ENCODE data around the gene CAPZA1.

The CAPZA1 gene

DNA sequence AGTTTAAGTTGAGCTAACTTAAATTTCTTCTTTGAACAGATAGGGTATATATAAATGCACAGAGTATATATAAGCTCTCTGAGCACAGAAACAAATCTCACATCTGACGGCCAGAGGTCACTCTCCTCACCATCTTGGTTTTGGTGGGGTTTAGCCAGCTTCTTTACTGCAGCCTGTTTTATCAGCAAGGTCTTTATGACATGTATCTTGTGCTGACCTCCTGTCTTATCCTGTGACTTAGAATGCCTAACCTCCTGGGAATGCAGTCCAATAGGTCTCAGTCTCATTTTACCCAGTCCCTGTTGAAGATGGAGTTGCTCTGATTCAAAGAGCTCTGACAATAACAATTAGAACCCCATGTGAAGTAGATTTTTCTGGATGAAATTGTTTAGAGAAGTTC, 53.2 kb downstream of the CAPZA1 start:
- Histone ChIP-seq H3K27ac (no peak overlapping the region), H3K36me3 (replicated peaks) (peaks cover 38% of the 10 kb centered on the region)
- in situ Hi-C loops (cut with HindIII; ENCODE audit: low pct_ligation_motif_present, low sequenced_read_pairs) = no loop called here

DNA sequence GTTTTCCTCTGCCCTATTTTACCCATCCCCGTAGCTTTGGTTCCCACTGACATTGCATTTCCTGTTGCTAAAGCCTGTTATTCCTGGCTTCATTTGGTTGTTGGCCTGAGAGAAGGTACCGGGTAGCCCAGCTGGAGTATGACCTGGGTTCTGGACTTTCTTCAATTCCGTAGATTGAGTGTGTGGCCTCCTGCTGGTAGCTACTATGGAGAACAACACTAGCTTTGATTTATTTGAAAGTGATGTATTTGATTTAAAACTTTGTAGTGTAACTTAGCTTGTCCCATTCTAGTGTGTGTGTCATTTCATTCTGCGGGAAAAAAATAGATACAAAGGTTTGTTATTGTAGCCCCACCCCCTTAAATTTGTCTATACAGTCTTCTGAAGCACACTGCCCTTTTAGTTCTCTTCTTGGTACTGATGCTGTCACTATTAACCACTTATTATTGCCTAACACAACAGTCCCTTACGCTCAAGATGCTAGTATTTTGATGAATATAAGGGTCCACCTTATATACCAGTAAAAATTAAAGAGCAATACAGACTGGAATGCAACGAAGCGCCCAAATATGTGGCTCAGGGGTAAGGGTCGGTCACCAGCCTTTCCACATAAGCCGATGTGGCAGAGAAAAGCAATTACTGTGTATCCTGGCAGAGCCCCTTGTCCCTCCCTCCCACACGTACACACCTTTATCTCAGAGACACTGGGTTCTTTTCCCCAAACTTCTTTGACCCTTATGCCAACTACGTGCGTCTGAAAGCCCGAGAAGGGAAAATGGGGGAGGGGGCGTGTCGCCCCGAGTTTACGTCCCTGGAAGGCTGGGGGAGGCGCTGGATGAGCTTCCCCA, 54.2 kb downstream of the CAPZA1 start:
- TF ChIP-seq, protein P1, sequence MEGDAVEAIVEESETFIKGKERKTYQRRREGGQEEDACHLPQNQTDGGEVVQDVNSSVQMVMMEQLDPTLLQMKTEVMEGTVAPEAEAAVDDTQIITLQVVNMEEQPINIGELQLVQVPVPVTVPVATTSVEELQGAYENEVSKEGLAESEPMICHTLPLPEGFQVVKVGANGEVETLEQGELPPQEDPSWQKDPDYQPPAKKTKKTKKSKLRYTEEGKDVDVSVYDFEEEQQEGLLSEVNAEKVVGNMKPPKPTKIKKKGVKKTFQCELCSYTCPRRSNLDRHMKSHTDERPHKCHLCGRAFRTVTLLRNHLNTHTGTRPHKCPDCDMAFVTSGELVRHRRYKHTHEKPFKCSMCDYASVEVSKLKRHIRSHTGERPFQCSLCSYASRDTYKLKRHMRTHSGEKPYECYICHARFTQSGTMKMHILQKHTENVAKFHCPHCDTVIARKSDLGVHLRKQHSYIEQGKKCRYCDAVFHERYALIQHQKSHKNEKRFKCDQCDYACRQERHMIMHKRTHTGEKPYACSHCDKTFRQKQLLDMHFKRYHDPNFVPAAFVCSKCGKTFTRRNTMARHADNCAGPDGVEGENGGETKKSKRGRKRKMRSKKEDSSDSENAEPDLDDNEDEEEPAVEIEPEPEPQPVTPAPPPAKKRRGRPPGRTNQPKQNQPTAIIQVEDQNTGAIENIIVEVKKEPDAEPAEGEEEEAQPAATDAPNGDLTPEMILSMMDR (IDR thresholded peaks at IDR 0.05; ENCODE audit: low read depth, low read length, missing control alignments) = peak; percentile 75
- Histone ChIP-seq H3K27me3 (replicated peaks) (no peaks in the 10 kb centered on the region), H3K27ac (peak overlapping the region; percentile 58), H3K4me3 (ENCODE audit: low read depth, low read length) (peak overlapping the region; percentile 86), H3K36me3 (replicated peaks) (peaks cover 31% of the 10 kb centered on the region)
- peak; percentile 66 for DNase-seq
- in situ Hi-C loops (cut with HindIII; ENCODE audit: low pct_ligation_motif_present, low sequenced_read_pairs) = no loop called here

More for the DNA sequence above, 53.2 kb downstream of the CAPZA1 start:
- Histone ChIP-seq H3K27me3 (replicated peaks) (no peaks in the 10 kb centered on the region), H3K4me3 (ENCODE audit: low read depth, low read length) (no peak overlapping the region)
- DNase-seq = no peak
- TF ChIP-seq, protein P1 (IDR thresholded peaks at IDR 0.05; ENCODE audit: low read depth, low read length, missing control alignments) = no peak

DNA sequence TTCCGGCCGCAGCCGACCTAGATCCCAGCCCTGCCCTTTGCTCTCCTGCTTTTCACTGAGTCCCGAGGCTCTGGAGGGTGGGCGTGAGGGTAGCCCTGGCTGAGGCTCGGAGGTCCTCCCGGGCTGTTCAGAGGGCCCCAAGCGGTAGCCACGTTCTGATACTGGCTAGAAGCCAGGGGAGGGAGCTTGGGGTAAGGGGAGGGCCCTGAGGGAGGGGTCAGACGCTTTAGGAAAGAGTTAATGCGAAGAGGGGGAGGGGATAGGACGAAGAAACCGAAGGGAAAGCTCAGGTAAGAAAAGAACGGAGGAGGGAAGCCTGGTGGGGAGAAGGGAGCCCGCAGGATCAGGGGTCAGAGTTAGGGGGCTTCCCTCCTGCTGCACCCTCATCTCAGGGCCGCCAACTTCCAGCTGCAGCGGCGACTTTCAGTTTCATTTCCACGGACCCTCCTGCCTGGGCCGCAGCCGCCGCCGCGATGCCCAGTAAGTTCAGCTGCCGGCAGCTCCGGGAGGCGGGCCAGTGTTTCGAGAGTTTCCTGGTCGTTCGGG, 54.9 kb downstream of the CAPZA1 start, which contains the start of gene MOV10:
MOV10 (plus strand) TSS at position 220 of the 546 bp plus-strand sequence; CDS start at position 474, 254 bp downstream.
- Histone ChIP-seq H3K36me3 (replicated peaks) (peaks cover 24% of the 10 kb centered on the region), H3K27ac (peak within 1 kb of the TSS; percentile 58), H3K27me3 (replicated peaks) (no peaks in the 10 kb centered on the region), H3K4me3 (ENCODE audit: low read depth, low read length) (peak within 1 kb of the TSS; percentile 86)
- in situ Hi-C loops (cut with HindIII; ENCODE audit: low pct_ligation_motif_present, low sequenced_read_pairs) = no loop called here
- TF ChIP-seq, protein P1 (IDR thresholded peaks at IDR 0.05; ENCODE audit: low read depth, low read length, missing control alignments) = no peak
- peak; percentile 59 for DNase-seq

DNA sequence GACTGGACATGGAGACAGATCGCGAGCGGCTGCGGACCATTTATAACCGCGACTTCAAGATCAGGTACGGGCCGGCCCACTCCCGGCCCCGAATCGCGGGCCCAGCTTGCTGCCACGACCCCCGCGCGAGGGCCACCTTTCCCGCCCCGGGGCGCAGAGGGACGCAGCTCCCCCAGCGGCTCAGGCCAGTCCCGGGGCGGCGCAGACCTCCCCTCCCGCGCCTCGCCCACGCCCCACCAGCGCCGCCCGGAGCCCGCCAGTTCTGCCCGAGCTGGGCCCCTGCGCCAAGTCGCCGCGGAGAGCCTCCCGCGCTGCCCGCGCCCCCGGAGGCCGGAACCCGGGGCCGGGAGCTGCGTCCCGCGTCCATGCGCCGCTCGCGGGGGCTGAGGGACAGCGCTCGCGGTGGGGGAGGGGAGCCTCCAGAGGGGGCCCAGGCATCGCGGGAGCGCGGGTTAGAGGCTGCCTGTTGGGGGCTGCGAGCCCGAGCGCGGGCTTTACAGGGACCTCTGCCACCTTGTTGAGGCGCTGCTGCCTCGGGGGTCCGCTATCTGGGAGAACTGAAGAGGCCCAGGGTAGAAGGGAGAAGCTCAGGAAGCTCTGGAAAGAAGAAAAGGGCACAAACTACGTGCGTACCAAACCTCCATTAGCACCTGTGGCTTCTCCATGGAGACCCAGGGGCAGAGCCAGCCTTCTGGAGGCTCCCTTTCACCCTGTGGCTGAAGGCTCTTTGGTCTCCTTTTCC, 55.5 kb downstream of the CAPZA1 start:
- no peak for DNase-seq
- in situ Hi-C loops (cut with HindIII; ENCODE audit: low pct_ligation_motif_present, low sequenced_read_pairs) = no loop called here
- Histone ChIP-seq H3K27ac (peak overlapping the region; percentile 58), H3K4me3 (ENCODE audit: low read depth, low read length) (peak overlapping the region; percentile 86), H3K36me3 (replicated peaks) (peaks cover 18% of the 10 kb centered on the region), H3K27me3 (replicated peaks) (no peaks in the 10 kb centered on the region)
- TF ChIP-seq, protein P1 (IDR thresholded peaks at IDR 0.05; ENCODE audit: low read depth, low read length, missing control alignments) = no peak

DNA sequence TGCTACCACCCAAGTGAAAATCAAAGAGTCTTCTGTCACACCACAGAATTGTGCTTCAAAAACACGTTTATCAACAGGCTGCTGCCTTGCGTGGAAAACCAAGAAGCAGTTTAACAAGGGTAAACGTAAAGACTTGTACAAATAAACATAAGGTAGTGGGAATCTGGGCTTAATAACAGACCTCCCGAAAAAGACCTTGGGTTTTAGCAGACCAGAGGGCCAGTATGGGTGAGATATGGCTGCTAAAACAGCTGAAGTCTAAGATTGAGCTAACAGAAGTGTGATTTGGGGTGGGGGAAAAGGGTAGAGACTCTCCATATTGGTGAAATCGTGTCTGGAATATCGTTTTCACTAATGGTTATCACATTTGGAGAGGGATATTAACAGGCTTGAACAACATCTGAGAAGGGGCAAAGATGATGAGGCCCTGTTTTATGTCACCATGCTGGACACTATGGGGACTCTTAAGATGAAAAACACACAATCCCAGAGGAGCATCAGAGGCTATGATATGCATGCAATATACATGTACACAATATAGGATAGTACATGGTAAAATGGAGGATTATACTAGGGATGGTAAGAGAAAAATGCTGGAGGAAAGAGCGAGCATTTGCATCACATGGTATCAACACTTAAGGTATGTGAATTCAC, 56.2 kb downstream of the CAPZA1 start:
- H3K4me3 ChIP-seq (ENCODE audit: low read depth, low read length) = peak overlapping the region; percentile 86
- in situ Hi-C loops (cut with HindIII; ENCODE audit: low pct_ligation_motif_present, low sequenced_read_pairs) = no loop called here
- H3K36me3 ChIP-seq (replicated peaks) = peaks cover 12% of the 10 kb centered on the region
- no peak overlapping the region for H3K27ac ChIP-seq
- TF ChIP-seq, protein P1 (IDR thresholded peaks at IDR 0.05; ENCODE audit: low read depth, low read length, missing control alignments) = no peak
- H3K27me3 ChIP-seq (replicated peaks) = no peaks in the 10 kb centered on the region
- DNase-seq = no peak

Measured in brain microvascular endothelial cell (primary cell).